ENCODE data around the gene SCN4B. TPM values are rescaled to one million over a fixed set of nuclear protein-coding genes. Genes with fewer than 3 reads are reported as not detected.

The SCN4B gene
- total and polyA plus RNA-seq, 8 donors = 0.75 to 3.6 (median 1.6) TPM; not detected in 3

- Histone ChIP-seq H3K4me1 (peaks cover 11 to 27% (median 19%) of the 10 kb centered on the region in 4 donors), H3K36me3 (no peaks in the 10 kb centered on the region), H3K27me3 (peaks cover 9 to 96% (median 50%) of the 10 kb centered on the region in 3 donors), H3K9me3 (no peaks in the 10 kb centered on the region), H3K27ac (no peak overlapping the region), H3K4me3 (no peak overlapping the region)
- intact Hi-C loops (cut with DNase I; ENCODE audit: low total_unique reads) = no loop called here
- no peak for DNase-seq
- TF ChIP-seq POLR2AphosphoS5 (IDR thresholded peaks at IDR 0.05) = no peak
- no peak for TF ChIP-seq POLR2A (IDR thresholded peaks at IDR 0.05)
- 35 to 44% (median 39%) methylated on average over 8 to 10 of the region's 10 CpGs for WGBS, 5 donors
Measured at GRCh38 chr11:118157186-118157895, 4.7 kb upstream of the SCN4B start.

- TF ChIP-seq POLR2A (IDR thresholded peaks at IDR 0.05) = no peak
- peaks cover 15 to 34% (median 26%) of the 10 kb centered on the region in 4 donors for H3K4me1 ChIP-seq
- WGBS, 5 donors = 6 to 14% (median 7%) methylated on average over 21 of the region's 21 CpGs
- no peaks in the 10 kb centered on the region for H3K36me3 ChIP-seq
- H3K27ac ChIP-seq = no peak overlapping the region
- no peaks in the 10 kb centered on the region for H3K9me3 ChIP-seq
- intact Hi-C loops (cut with DNase I; ENCODE audit: low total_unique reads) = no loop called here
- peaks cover 9 to 98% (median 56%) of the 10 kb centered on the region in 3 donors for H3K27me3 ChIP-seq
- no peak overlapping the region for H3K4me3 ChIP-seq
- DNase-seq = peak in 1 of 2 donors; percentile 40
Measured at GRCh38 chr11:118156531-118157185, 4.0 kb upstream of the SCN4B start.

GRCh38 chr11:118155776-118156530 lies 3.3 kb upstream of the SCN4B start:
- no peak overlapping the region for H3K27ac ChIP-seq
- peaks cover 15 to 40% (median 30%) of the 10 kb centered on the region in 4 donors for H3K4me1 ChIP-seq
- DNase-seq = no peak
- peaks cover 9 to 98% (median 56%) of the 10 kb centered on the region in 3 donors for H3K27me3 ChIP-seq
- no peaks in the 10 kb centered on the region for H3K36me3 ChIP-seq
- WGBS, 5 donors = 52 to 64% (median 55%) methylated on average over 7 to 11 of the region's 11 CpGs
- no peak overlapping the region for H3K4me3 ChIP-seq
- intact Hi-C loops (cut with DNase I; ENCODE audit: low total_unique reads) = no loop called here
- TF ChIP-seq POLR2AphosphoS5 (IDR thresholded peaks at IDR 0.05) (no peak), CTCF (IDR thresholded peaks at IDR 0.05) (no peak), EP300 (IDR thresholded peaks at IDR 0.05) (no peak), POLR2A (IDR thresholded peaks at IDR 0.05) (no peak)
- H3K9me3 ChIP-seq = no peaks in the 10 kb centered on the region

- no peak for DNase-seq
- Histone ChIP-seq H3K36me3 (no peaks in the 10 kb centered on the region), H3K27ac (no peak overlapping the region), H3K4me1 (peaks cover 15 to 40% (median 30%) of the 10 kb centered on the region in 4 donors), H3K4me3 (no peak overlapping the region), H3K9me3 (no peaks in the 10 kb centered on the region), H3K27me3 (peaks cover 9 to 93% (median 56%) of the 10 kb centered on the region in 3 donors)
- intact Hi-C loops (cut with DNase I; ENCODE audit: low total_unique reads) = no loop called here
- TF ChIP-seq CTCF (IDR thresholded peaks at IDR 0.05) = no peak
- WGBS, 5 donors = 84 to 100% (median 94%) methylated on average over 1 of the region's 1 CpG
Measured at GRCh38 chr11:118154641-118155040, 2.0 kb upstream of the SCN4B start.

- Histone ChIP-seq H3K27me3 (peaks cover 9 to 94% (median 56%) of the 10 kb centered on the region in 3 donors), H3K4me1 (peaks cover 15 to 40% (median 30%) of the 10 kb centered on the region in 4 donors), H3K9me3 (no peaks in the 10 kb centered on the region), H3K4me3 (no peak overlapping the region), H3K27ac (no peak overlapping the region), H3K36me3 (no peaks in the 10 kb centered on the region)
- no peak for DNase-seq
- TF ChIP-seq EP300 (IDR thresholded peaks at IDR 0.05) (no peak), CTCF (IDR thresholded peaks at IDR 0.05) (no peak), POLR2A (IDR thresholded peaks at IDR 0.05) (no peak), POLR2AphosphoS5 (IDR thresholded peaks at IDR 0.05) (no peak)
- WGBS, 5 donors = 81 to 87% (median 83%) methylated on average over 11 of the region's 11 CpGs
- intact Hi-C loops (cut with DNase I; ENCODE audit: low total_unique reads) = no loop called here
Measured at GRCh38 chr11:118153976-118154375, 1.4 kb upstream of the SCN4B start.

All from stomach (tissue), 9 donors.